MCF 10A (cell line): Measurements from ENCODE around the gene TRIM28. TPM values are rescaled to one million over a fixed set of nuclear protein-coding genes. Genes with fewer than 3 reads are reported as not detected.

Experiments used
- BruUV-seq: library from RNA; stranded (reverse); fragments of 400-500 nt; replicated peaks from 2 replicates; lab custom pipeline; 2021; lab: Mats Ljungman, UMichigan
- CTCF ChIA-PET: fragments of 300-600 bp; sonication (Branson Sonifier 250); formaldehyde crosslinking; extraction: SDS; loops from one replicate; lab custom pipeline; 2021; ENCODE audit warnings: antibody characterized with exemption, inconsistent platforms; lab: Yijun Ruan, JAX
- POLR2A ChIA-PET: fragments of 300-600, 350-650 bp; sonication (Branson Sonifier 250); formaldehyde crosslinking; extraction: SDS; loops from one replicate; lab custom pipeline; 2020; ENCODE audit warnings: antibody characterized with exemption, inconsistent platforms; lab: Yijun Ruan, JAX
- DNase-seq: peaks from one replicate; pipeline ENCODE4 v3.0.0-alpha.2; 2018; ENCODE audit not compliant: unreplicated experiment
- H3K27ac Mint-ChIP-seq: one replicate; pipeline ENCODE4 v1.8.0; 2022; ENCODE audit warnings: mild to moderate bottlenecking, low read depth, mixed read lengths; ENCODE audit not compliant: unreplicated experiment
- H3K27me3 Mint-ChIP-seq: one replicate; pipeline ENCODE4 v1.8.0; 2022; ENCODE audit warnings: mixed read lengths; ENCODE audit not compliant: insufficient read depth, unreplicated experiment
- H3K36me3 Mint-ChIP-seq: one replicate; pipeline ENCODE4 v1.8.0; 2022; ENCODE audit warnings: mild to moderate bottlenecking, moderate library complexity, mixed read lengths; ENCODE audit not compliant: insufficient read depth, unreplicated experiment
- H3K4me1 Mint-ChIP-seq: one replicate; pipeline ENCODE4 v1.8.0; 2022; ENCODE audit warnings: mixed read lengths; ENCODE audit not compliant: insufficient read depth, unreplicated experiment
- H3K4me3 Mint-ChIP-seq: one replicate; pipeline ENCODE4 v1.8.0; 2022; ENCODE audit warnings: mild to moderate bottlenecking, moderate library complexity, mixed read lengths; ENCODE audit not compliant: unreplicated experiment
- H3K9me3 Mint-ChIP-seq: one replicate; pipeline ENCODE4 v1.8.0; 2022; ENCODE audit warnings: mixed read lengths; ENCODE audit not compliant: unreplicated experiment
- intact Hi-C: fragments of 100-400 bp; cut with micrococcal nuclease; formaldehyde crosslinking; loops from 2 replicates; pipeline ENCODE4 v1.14.1; 2022
- total RNA-seq: library from RNA; stranded (reverse); gene quantifications from 2 replicates; pipeline ENCODE4 v1.2.3, GENCODE V29; 2022
- TF ChIP-seq, protein P1 (sequence below): fragments of 200-600 bp; IDR thresholded peaks from one replicate; pipeline ENCODE4 v1.8.0; 2022; ENCODE audit warnings: antibody characterized with exemption, mild to moderate bottlenecking; ENCODE audit not compliant: unreplicated experiment

Gene TRIM28
- total RNA-seq, 1 experiment from 2014 or later, result 290 TPM

DNA sequence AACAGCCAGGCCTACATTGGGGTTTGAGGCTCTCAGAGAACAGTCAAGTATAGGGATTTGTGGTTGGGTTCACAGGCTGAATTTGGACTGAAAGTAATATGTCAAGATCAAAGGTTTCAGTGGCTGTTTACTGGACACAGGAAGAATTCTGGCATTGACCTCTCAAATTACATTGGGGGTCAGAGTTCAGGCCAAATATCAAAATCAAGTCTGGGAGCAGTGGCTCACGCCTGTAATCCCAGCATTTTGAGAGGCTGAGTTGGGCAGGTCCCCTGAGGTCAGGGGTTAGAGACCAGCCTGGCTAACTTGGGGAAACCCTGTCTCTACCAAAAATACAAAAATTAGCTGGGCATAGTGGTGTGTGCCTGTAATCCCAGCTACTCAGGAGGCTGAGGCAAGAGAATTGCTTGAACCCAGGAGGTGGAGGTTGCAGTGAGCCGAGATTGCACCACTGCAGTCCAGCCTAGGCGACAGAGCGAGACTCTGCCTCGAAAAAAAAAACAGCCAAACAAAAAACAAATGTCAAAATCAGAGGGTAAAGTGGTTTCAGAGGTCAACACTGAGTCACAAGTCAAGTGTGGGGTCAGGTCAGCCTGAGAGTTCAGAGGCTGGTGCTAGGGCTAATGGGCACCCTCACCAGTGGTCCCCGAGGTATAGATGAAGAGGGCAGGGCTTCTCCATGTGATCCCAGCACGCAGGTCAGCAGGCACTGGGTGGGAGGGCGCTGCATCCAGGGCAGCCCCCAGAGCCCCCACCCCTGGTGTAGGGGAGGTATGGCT is 33.6 kb upstream of the TRIM28 start:
- H3K36me3 Mint-ChIP-seq, result peaks cover 15% of the 10 kb centered on the region
- ChIA-PET POLR2A (interaction anchor here (1.0 kb wide), 1 partner anchor 10 kb away, joined by 4 read pairs; the partner anchor contains the start of gene ZBTB45), CTCF (interaction anchor here (1.5 kb wide), 1 partner anchor 8 kb away, joined by 3 read pairs; no protein-coding TSS in a partner anchor)
- TF ChIP-seq, protein P1, sequence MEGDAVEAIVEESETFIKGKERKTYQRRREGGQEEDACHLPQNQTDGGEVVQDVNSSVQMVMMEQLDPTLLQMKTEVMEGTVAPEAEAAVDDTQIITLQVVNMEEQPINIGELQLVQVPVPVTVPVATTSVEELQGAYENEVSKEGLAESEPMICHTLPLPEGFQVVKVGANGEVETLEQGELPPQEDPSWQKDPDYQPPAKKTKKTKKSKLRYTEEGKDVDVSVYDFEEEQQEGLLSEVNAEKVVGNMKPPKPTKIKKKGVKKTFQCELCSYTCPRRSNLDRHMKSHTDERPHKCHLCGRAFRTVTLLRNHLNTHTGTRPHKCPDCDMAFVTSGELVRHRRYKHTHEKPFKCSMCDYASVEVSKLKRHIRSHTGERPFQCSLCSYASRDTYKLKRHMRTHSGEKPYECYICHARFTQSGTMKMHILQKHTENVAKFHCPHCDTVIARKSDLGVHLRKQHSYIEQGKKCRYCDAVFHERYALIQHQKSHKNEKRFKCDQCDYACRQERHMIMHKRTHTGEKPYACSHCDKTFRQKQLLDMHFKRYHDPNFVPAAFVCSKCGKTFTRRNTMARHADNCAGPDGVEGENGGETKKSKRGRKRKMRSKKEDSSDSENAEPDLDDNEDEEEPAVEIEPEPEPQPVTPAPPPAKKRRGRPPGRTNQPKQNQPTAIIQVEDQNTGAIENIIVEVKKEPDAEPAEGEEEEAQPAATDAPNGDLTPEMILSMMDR, result no peak
- H3K4me1 Mint-ChIP-seq, result peaks cover under 1% of the 10 kb centered on the region
- no peak overlapping the region for H3K4me3 Mint-ChIP-seq
- intact Hi-C loops, result no loop called here
- no TSS peak for BruUV-seq
- H3K9me3 Mint-ChIP-seq, result peaks cover 8% of the 10 kb centered on the region
- H3K27me3 Mint-ChIP-seq, result no peaks in the 10 kb centered on the region
- DNase-seq, result no peak
- peak overlapping the region; percentile 40 for H3K27ac Mint-ChIP-seq

DNA sequence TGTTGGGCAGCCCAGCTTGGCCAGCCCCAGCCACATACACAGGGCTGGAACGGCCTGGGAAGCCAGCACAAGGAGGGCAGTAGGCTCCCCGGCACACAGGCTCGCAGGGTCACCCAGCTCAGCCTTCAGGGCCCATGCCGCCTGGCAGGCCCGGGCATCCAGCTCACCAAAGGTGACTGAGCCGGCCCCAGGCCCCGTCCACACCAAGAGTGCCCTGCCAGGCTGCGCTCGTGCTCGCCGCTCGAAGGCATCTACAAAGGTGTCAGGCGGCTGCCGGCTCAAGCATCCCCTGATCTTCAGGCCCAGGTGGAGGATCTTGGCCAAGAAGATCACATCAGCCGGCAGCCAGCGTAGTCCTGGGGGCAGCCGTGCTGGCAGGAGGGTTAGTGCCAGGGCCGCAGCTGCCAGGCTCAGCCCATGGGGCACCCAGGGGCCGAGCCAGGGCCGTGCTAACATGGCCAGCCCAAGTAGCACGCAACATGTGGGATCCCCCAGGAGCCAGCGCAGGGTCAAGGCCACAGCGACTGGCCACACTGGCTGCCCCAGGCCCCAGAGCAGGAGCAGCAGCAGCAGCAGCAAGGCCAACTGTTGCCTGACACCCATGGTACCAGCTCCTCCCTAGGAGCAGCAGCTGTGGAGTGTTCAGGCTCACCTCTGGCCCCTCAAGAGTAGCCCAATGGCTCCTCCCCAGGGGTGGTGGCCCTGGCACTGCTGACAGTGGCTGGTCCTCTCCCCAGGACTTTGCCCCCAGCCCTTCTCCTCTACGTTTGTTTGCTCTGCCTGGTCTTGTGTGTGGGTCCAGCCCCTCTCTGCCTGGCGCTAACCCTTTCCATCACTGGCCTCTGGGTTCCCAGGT is 32.3 kb upstream of the TRIM28 start, which contains the start of gene SLC27A5:
TSS of gene SLC27A5 (minus strand) at position 640 of the 856 bp plus-strand sequence. CDS start at position 603, 37 bp downstream.
- intact Hi-C loops, result no loop called here
- H3K9me3 Mint-ChIP-seq, result peaks cover 8% of the 10 kb centered on the region
- TF ChIP-seq, protein P1, result no peak
- no peak within 1 kb of the TSS for H3K4me3 Mint-ChIP-seq
- peaks cover 15% of the 10 kb centered on the region for H3K36me3 Mint-ChIP-seq
- peaks cover 8% of the 10 kb centered on the region for H3K4me1 Mint-ChIP-seq
- no peaks in the 10 kb centered on the region for H3K27me3 Mint-ChIP-seq
- no peak for DNase-seq
- no peak within 1 kb of the TSS for H3K27ac Mint-ChIP-seq
- ChIA-PET POLR2A (interaction anchor here (1.0 kb wide), 1 partner anchor 8 kb away, joined by 4 read pairs; the partner anchor contains the start of gene ZBTB45), CTCF (no interaction called here)
- BruUV-seq, result no TSS peak

DNA sequence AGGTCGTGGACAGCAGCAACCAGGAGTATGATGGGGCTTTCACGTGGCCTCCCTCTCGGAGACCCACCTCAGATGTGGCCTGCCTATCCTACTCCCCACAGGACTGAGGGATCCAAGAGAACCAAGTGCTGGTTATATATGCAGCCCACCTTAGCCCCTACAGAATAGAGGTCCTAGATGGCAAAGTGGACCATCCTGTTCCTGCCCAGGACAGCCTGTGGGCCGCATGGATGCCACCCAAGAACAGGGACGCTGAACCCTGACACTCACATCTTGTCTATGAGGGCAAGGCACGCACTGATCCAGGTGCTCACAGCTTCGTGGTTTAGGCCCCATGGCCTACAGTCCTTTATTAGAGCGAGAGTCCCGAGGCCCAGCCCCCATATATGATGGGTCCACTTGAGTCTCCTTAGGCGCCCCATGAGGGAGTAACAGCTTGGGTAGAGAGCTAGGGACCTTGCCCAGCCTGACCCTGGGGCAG is 30.6 kb upstream of the TRIM28 start:
- no peaks in the 10 kb centered on the region for H3K27me3 Mint-ChIP-seq
- peaks cover 23% of the 10 kb centered on the region for H3K36me3 Mint-ChIP-seq
- peak overlapping the region; percentile 86 for H3K27ac Mint-ChIP-seq
- ChIA-PET POLR2A (interaction anchor here (0.6 to 3.8 kb wide), 12 partner anchors 13 to 125 kb away, joined by 3 to 35 read pairs (median 4); partner anchors contain the start of genes CHMP2A, TRIM28, UBE2M and ZNF584), CTCF (interaction anchor here (0.7 to 2.0 kb wide), 10 partner anchors 9 to 713 kb away, joined by 3 to 21 read pairs (median 4); no protein-coding TSS in a partner anchor)
- peaks cover 13% of the 10 kb centered on the region for H3K4me1 Mint-ChIP-seq
- peak overlapping the region; percentile 77 for H3K4me3 Mint-ChIP-seq
- BruUV-seq, result no TSS peak
- peaks cover under 1% of the 10 kb centered on the region for H3K9me3 Mint-ChIP-seq
- intact Hi-C loops, result no loop called here
- DNase-seq, result no peak
- TF ChIP-seq, protein P1, result no peak
